K562 (cell line): ENCODE data around the gene FUBP3. TPM values are rescaled to one million over a fixed set of nuclear protein-coding genes. Genes with fewer than 3 reads are reported as not detected.
A peak's percentile ranks its signal among the peaks of the same experiment; 100 is the strongest.

Source experiments
- CREM ChIP-seq: IDR thresholded peaks from 2 replicates; pipeline ENCODE4 v1.6.1; 2014; ENCODE audit warnings: antibody characterized with exemption, low read depth
- CTBP1 ChIP-seq: fragments of 450-650 bp; IDR thresholded peaks from 2 replicates; pipeline ENCODE4 v1.6.1; 2016; ENCODE audit warnings: borderline replicate concordance
- DPF2 ChIP-seq: fragments of 450-650 bp; IDR thresholded peaks from 2 replicates; pipeline ENCODE4 v1.6.1; 2016
- EP300 ChIP-seq: IDR thresholded peaks from 2 replicates; pipeline ENCODE4 v1.6.1; 2012; ENCODE audit warnings: low read length, improper control_type of control experiment
- FOXA3 ChIP-seq, 2 experiments: fragments of 450-650 bp in 1 of 2; sonication (generic) in 1 of 2; formaldehyde crosslinking; IDR thresholded peaks in 1 of 2; conservative IDR thresholded peaks in 1 of 2; 2 replicates each; pipeline versions ENCODE4 v1.4.0 to v1.8.0; 2020 to 2022; ENCODE audit warnings: mild to moderate bottlenecking in 2 of 2, missing genetic modification reagents in 1 of 2
- FOXK2 ChIP-seq, 2 experiments: fragments of 450-650 bp; IDR thresholded peaks in 1 of 2; conservative IDR thresholded peaks in 1 of 2; 2 replicates each; pipeline ENCODE4 v1.6.1; 2016; ENCODE audit warnings: low read depth in 2 of 2, mild to moderate bottlenecking in 1 of 2
- KDM5B ChIP-seq: fragments of 200-600 bp; sonication (generic); IDR thresholded peaks from 2 replicates; pipeline ENCODE4 v1.6.1; 2012; ENCODE audit warnings: low read depth, mild to moderate bottlenecking, moderate library complexity, low read length, control low read depth, inconsistent platforms; ENCODE audit not compliant: insufficient replicate concordance
- MEIS2 ChIP-seq: fragments of 450-650 bp; IDR thresholded peaks from 2 replicates; pipeline ENCODE4 v1.6.1; 2014; ENCODE audit warnings: mild to moderate bottlenecking; ENCODE audit not compliant: partially characterized antibody
- NR4A1 ChIP-seq, 2 experiments: fragments of 250-450 bp in 1 of 2; fragments of 450-650 bp in 1 of 2; sonication (Bioruptor Pico) in 1 of 2; IDR thresholded peaks; 2 replicates each; pipeline versions ENCODE4 v1.4.0 to v1.6.1; 2016 to 2020; ENCODE audit warnings: mild to moderate bottlenecking in 2 of 2, missing compliant biosample characterization in 1 of 2, missing genetic modification characterization in 1 of 2, moderate library complexity in 1 of 2
- PML ChIP-seq: IDR thresholded peaks from 2 replicates; pipeline ENCODE4 v1.6.1; 2012; ENCODE audit warnings: low read length, inconsistent platforms
- PTTG1 ChIP-seq: fragments of 450-650 bp; IDR thresholded peaks from 2 replicates; pipeline ENCODE4 v1.6.1; 2016; ENCODE audit warnings: low read depth, mild to moderate bottlenecking, missing genetic modification characterization, missing compliant biosample characterization
- TBL1XR1 ChIP-seq, 2 experiments: IDR thresholded peaks; 2 replicates each; pipeline ENCODE4 v1.6.1; 2012; ENCODE audit warnings: improper control_type of control experiment in 2 of 2, low read length in 2 of 2, mild to moderate bottlenecking in 1 of 2
- TCF3 ChIP-seq: sonication (generic); formaldehyde crosslinking; IDR thresholded peaks from 2 replicates; pipeline ENCODE4 v1.4.0; 2020; ENCODE audit warnings: mild to moderate bottlenecking, missing genetic modification reagents
- U2AF2 ChIP-seq: fragments of 200-400 bp; formaldehyde crosslinking; optimal IDR thresholded peaks from 2 replicates; pipeline ENCODE3; 2017; ENCODE audit warnings: low read depth, mild to moderate bottlenecking, low read length
- ZBTB8A ChIP-seq: fragments of 450-650 bp; IDR thresholded peaks from 2 replicates; pipeline ENCODE4 v1.6.1; 2018; ENCODE audit warnings: mild to moderate bottlenecking, moderate library complexity; ENCODE audit not compliant: partially characterized antibody
- ZNF217 ChIP-seq: sonication (generic); formaldehyde crosslinking; IDR thresholded peaks from 2 replicates; pipeline ENCODE4 v1.8.0; 2022; ENCODE audit warnings: mild to moderate bottlenecking, missing genetic modification reagents
- ZNF239 ChIP-seq: fragments of 250-450 bp; sonication (Bioruptor Pico); IDR thresholded peaks from 2 replicates; pipeline ENCODE4 v1.4.0; 2020; ENCODE audit warnings: mild to moderate bottlenecking
- polyA plus RNA-seq, 8 experiments: library from polyadenylated mRNA; depleted of rRNA in 4 of 8; stranded (reverse) in 5 of 8; unstranded in 3 of 8; fragments of >200 nt; fragmentation: Nextera tagmentation in 2 of 8; fragmentation: Illumina TruSeq in 1 of 8; extraction: Ambion mirVana in 2 of 8; extraction: Trizol in 1 of 8; gene quantifications; 2 replicates each; pipeline versions ENCODE4 v1.2.1 to v1.2.3, GENCODE V29; 2011 to 2014; ENCODE audit warnings: inconsistent platforms in 1 of 8, missing spikeins in 1 of 8
- total RNA-seq, 7 experiments: library from RNA; depleted of rRNA in 6 of 7; stranded (reverse); fragments of >200 nt in 6 of 7; fragmentation: Illumina TruSeq in 2 of 7; extraction: Trizol in 2 of 7; gene quantifications; 2 replicates each; pipeline versions ENCODE4 v1.2.1 to v1.2.3, GENCODE V29; 2011 to 2021; ENCODE audit warnings: low replicate concordance in 1 of 7
- TF ChIP-seq, protein P1 (sequence below): fragments of 450-650 bp; formaldehyde crosslinking; IDR thresholded peaks from 2 replicates; pipeline ENCODE4 v1.4.0; 2020; ENCODE audit warnings: mild to moderate bottlenecking, moderate library complexity

The FUBP3 gene
- total and polyA plus RNA-seq, 9 of the 15 experiments (the other 6 are each of a cell fraction or from before 2014, with no cell fraction given): 3.0 to 64.0 (median 48.1) TPM

DNA sequence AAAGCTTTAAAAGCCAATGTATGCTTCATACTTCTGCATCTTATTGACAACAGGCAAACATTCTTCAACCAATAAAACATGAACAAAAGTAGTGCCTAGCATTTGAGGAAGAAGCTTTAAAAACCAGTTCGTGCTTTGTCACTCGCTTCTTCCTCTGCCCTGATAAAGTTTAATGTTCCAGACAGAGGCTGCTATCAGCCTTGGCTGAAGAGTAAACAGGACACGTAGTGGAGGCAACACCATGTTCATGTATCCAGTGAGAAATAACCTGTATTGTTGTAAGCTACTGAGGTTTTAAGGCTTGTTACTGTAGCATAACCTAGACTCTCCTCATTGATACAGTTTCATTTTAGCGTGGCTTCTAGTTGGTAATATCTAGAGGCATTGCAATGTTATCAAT lies 3.2 kb upstream of the FUBP3 start (continued):
- TF ChIP-seq PML: no peak
- peak; percentile 33; the same call in 1 of the 2 replicates for TF ChIP-seq EP300
- no peak for TF ChIP-seq U2AF2
- peak; percentile 83 to 85 for TF ChIP-seq FOXK2 (conservative IDR thresholded peaks at IDR 0.05 in 1 of 2, IDR thresholded peaks at IDR 0.05 in 1 of 2; ENCODE audit: low read depth in 2 of 2)
- TF ChIP-seq NR4A1 (CRISPR knock-in tag; IDR thresholded peaks at IDR 0.05): no peak
- TF ChIP-seq NR4A1 (tag; IDR thresholded peaks at IDR 0.05): 0 out of 2 replicates have a peak, but pooled peaks have one; percentile 37
- TF ChIP-seq ZNF217 (CRISPR knock-in tag): no peak
- 0 out of 2 replicates have a peak, but pooled peaks have one; percentile 18 for TF ChIP-seq TCF3
- 0 out of 4 replicates have a peak, but pooled peaks of 1 of the 2 experiments have one; percentile 43 for TF ChIP-seq TBL1XR1 (IDR thresholded peaks at IDR 0.05; ENCODE audit: low read length in 2 of 2)
- TF ChIP-seq PTTG1 (tag): no peak
- TF ChIP-seq KDM5B: peak; percentile 53
- TF ChIP-seq, protein P1, sequence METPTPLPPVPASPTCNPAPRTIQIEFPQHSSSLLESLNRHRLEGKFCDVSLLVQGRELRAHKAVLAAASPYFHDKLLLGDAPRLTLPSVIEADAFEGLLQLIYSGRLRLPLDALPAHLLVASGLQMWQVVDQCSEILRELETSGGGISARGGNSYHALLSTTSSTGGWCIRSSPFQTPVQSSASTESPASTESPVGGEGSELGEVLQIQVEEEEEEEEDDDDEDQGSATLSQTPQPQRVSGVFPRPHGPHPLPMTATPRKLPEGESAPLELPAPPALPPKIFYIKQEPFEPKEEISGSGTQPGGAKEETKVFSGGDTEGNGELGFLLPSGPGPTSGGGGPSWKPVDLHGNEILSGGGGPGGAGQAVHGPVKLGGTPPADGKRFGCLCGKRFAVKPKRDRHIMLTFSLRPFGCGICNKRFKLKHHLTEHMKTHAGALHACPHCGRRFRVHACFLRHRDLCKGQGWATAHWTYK: peak; percentile 45; the same call in 1 of the 2 replicates
- TF ChIP-seq MEIS2: no peak
- TF ChIP-seq ZNF239: peak; percentile 16; the same call in 1 of the 2 replicates
- peak; percentile 95 for TF ChIP-seq FOXA3 (CRISPR knock-in tag; conservative IDR thresholded peaks at IDR 0.05 in 1 of 2, IDR thresholded peaks at IDR 0.05 in 1 of 2)
- TF ChIP-seq CTBP1: 0 out of 2 replicates have a peak, but pooled peaks have one; percentile 19
- TF ChIP-seq DPF2: peak; percentile 63
- peak; percentile 61 for TF ChIP-seq CREM
- TF ChIP-seq ZBTB8A: no peak
